Measurements from ENCODE around the gene PHAF1.

Gene PHAF1

GRCh38 chr16:67190448-67191399 is 81.0 kb downstream of the PHAF1 start:
- no peak overlapping the region for H3K27ac ChIP-seq
- intact Hi-C loops (cut with DNase I; ENCODE audit: low total_unique reads), result no loop called here
- H3K9me3 ChIP-seq, result no peaks in the 10 kb centered on the region
- H3K27me3 ChIP-seq, result no peaks in the 10 kb centered on the region
- TF ChIP-seq CTCF (IDR thresholded peaks at IDR 0.05), result no peak
- no peak overlapping the region for H3K4me3 ChIP-seq
- peaks cover 14 to 28% (median 22%) of the 10 kb centered on the region in 3 donors for H3K36me3 ChIP-seq
- DNase-seq, result no peak
- peaks cover 12 to 32% (median 23%) of the 10 kb centered on the region in 4 donors for H3K4me1 ChIP-seq

- intact Hi-C loops (cut with DNase I; ENCODE audit: low total_unique reads), result no loop called here
- H3K4me3 ChIP-seq, result peak overlapping the region; percentile 68 to 87
- TF ChIP-seq CTCF (IDR thresholded peaks at IDR 0.05), result no peak
- H3K36me3 ChIP-seq, result peaks cover 22 to 36% (median 30%) of the 10 kb centered on the region in 3 donors
- peak overlapping the region in 1 of 2 donors; percentile 75 for H3K27ac ChIP-seq
- H3K27me3 ChIP-seq, result no peaks in the 10 kb centered on the region
- H3K9me3 ChIP-seq, result no peaks in the 10 kb centered on the region
- DNase-seq, result no peak
- peaks cover 12 to 28% (median 22%) of the 10 kb centered on the region in 4 donors for H3K4me1 ChIP-seq
These were observed 81.8 kb downstream of the PHAF1 start for GRCh38 chr16:67191411-67191994.

- Histone ChIP-seq H3K4me3 (peak within 1 kb of the TSS; percentile 68 to 87), H3K9me3 (no peaks in the 10 kb centered on the region), H3K4me1 (peaks cover 12 to 28% (median 22%) of the 10 kb centered on the region in 4 donors), H3K27me3 (no peaks in the 10 kb centered on the region), H3K36me3 (peaks cover 28 to 42% (median 36%) of the 10 kb centered on the region in 3 donors), H3K27ac (peak within 1 kb of the TSS; percentile 66 to 75)
- peak; percentile 88 to 94 for DNase-seq
- TF ChIP-seq CTCF (IDR thresholded peaks at IDR 0.05), result no peak
- intact Hi-C loops (cut with DNase I; ENCODE audit: low total_unique reads), result no loop called here
These were observed 82.4 kb downstream of the PHAF1 start, which contains the start of gene E2F4 for GRCh38 chr16:67191995-67192681. TSS of gene E2F4 (plus strand) at chr16:67192155. CDS start at chr16:67192228, 73 bp downstream.

GRCh38 chr16:67192781-67193361 is 83.1 kb downstream of the PHAF1 start:
- H3K4me3 ChIP-seq, result peak overlapping the region; percentile 68 to 87
- peak overlapping the region; percentile 66 to 75 for H3K27ac ChIP-seq
- no peaks in the 10 kb centered on the region for H3K27me3 ChIP-seq
- no peak for DNase-seq
- intact Hi-C loops (cut with DNase I; ENCODE audit: low total_unique reads), result no loop called here
- H3K4me1 ChIP-seq, result peaks cover 12 to 29% (median 22%) of the 10 kb centered on the region in 4 donors
- H3K36me3 ChIP-seq, result peaks cover 36 to 50% (median 43%) of the 10 kb centered on the region in 3 donors
- no peak for TF ChIP-seq CTCF (IDR thresholded peaks at IDR 0.05)
- no peaks in the 10 kb centered on the region for H3K9me3 ChIP-seq

GRCh38 chr16:67193536-67193935 is 83.8 kb downstream of the PHAF1 start:
- peak overlapping the region; percentile 68 to 87 for H3K4me3 ChIP-seq
- H3K9me3 ChIP-seq, result no peaks in the 10 kb centered on the region
- H3K27ac ChIP-seq, result peak overlapping the region in 1 of 2 donors; percentile 75
- peaks cover 12 to 35% (median 25%) of the 10 kb centered on the region in 4 donors for H3K4me1 ChIP-seq
- intact Hi-C loops (cut with DNase I; ENCODE audit: low total_unique reads), result no loop called here
- H3K36me3 ChIP-seq, result peaks cover 41 to 56% (median 46%) of the 10 kb centered on the region in 3 donors
- H3K27me3 ChIP-seq, result no peaks in the 10 kb centered on the region
- DNase-seq, result no peak
- no peak for TF ChIP-seq CTCF (IDR thresholded peaks at IDR 0.05)
